Transverse colon (tissue), 4 donors: ENCODE data around the gene D2HGDH.

Experiments used
- CTCF ChIP-seq, 5 experiments: fragments of 200-600 bp in 3 of 5; fragments of 450-650 bp in 2 of 5; sonication (generic) in 3 of 5; IDR thresholded peaks; 1 replicate in 2 of 5; 2 replicates in 3 of 5; pipeline ENCODE4 v1.5.1; 2016 to 2017; ENCODE audit warnings: antibody characterized with exemption in 5 of 5, inconsistent platforms in 3 of 5, mild to moderate bottlenecking in 2 of 5, moderate library complexity in 1 of 5
- EP300 ChIP-seq: sonication (generic); formaldehyde crosslinking; IDR thresholded peaks from one replicate; pipeline ENCODE4 v1.6.1; 2017; ENCODE audit warnings: antibody characterized with exemption, low read depth
- POLR2A ChIP-seq: fragments of 450-650 bp; IDR thresholded peaks from one replicate; pipeline ENCODE4 v1.6.1; 2016; ENCODE audit warnings: antibody characterized with exemption, mild to moderate bottlenecking, moderate library complexity
- POLR2AphosphoS5 ChIP-seq, 3 donors: sonication (generic); formaldehyde crosslinking; IDR thresholded peaks; one replicate each; pipeline ENCODE4 v1.6.1; 2016; ENCODE audit warnings: antibody characterized with exemption in 3 of 3

GRCh38 chr2:241686324-241686649 is 48.1 kb upstream of the D2HGDH start:
- TF ChIP-seq CTCF (IDR thresholded peaks at IDR 0.05), result no peak
- TF ChIP-seq POLR2A, result no peak
- TF ChIP-seq POLR2AphosphoS5 (IDR thresholded peaks at IDR 0.05), result no peak
- TF ChIP-seq EP300, result no peak
